Kidney epithelial cell (primary cell): ENCODE data around the gene ILK. TPM values are rescaled to one million over a fixed set of nuclear protein-coding genes. Genes with fewer than 3 reads are reported as not detected.

Source experiments
- DNase-seq: peaks from one replicate; pipeline ENCODE4 v3.0.0-alpha.2; 2010; ENCODE audit warnings: low read depth
- H3K27me3 ChIP-seq: 2 replicates; pipeline ENCODE4 v1.6.0; 2011; ENCODE audit warnings: low read length; ENCODE audit not compliant: control insufficient read depth, insufficient read depth
- H3K36me3 ChIP-seq: 2 replicates; pipeline ENCODE4 v1.5.1; 2011; ENCODE audit warnings: low read length; ENCODE audit not compliant: control insufficient read depth, insufficient read depth
- H3K4me3 ChIP-seq: 2 replicates; pipeline ENCODE4 v1.5.1; 2011; ENCODE audit warnings: low read depth, mild to moderate bottlenecking, control low read depth, low read length
- total RNA-seq: library from RNA; depleted of rRNA; stranded (reverse); fragments of >200 nt; gene quantifications from 2 replicates; pipeline ENCODE4 v1.2.3, GENCODE V29; 2015
- TF ChIP-seq, protein P1 (sequence below): IDR thresholded peaks from 2 replicates; pipeline ENCODE4 v1.5.1; 2011; ENCODE audit warnings: mild to moderate bottlenecking, moderate library complexity, low read length, control low read depth, inconsistent platforms; ENCODE audit not compliant: insufficient read depth, poor library complexity, severe bottlenecking

Gene ILK
- total RNA-seq, 1 donor from 2014 or later = 154 TPM

DNA sequence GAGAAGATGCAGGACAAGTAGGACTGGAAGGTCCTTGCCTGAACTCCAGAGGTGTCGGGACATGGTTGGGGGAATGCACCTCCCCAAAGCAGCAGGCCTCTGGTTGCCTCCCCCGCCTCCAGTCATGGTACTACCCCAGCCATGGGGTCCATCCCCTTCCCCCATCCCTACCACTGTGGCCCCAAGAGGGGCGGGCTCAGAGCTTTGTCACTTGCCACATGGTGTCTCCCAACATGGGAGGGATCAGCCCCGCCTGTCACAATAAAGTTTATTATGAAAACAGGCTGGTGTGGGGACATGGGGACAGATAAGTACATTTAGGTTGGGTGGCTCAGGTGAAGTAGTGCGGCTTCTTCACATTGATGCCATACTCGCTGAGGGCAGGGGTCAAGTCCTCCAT lies 7.0 kb downstream of the ILK start:
- peaks cover 6% of the 10 kb centered on the region for H3K36me3 ChIP-seq

GRCh38 chr11:6611092-6611962 lies 7.8 kb downstream of the ILK start:
- Histone ChIP-seq H3K27me3 (no peaks in the 10 kb centered on the region), H3K4me3 (peak overlapping the region; percentile 85), H3K36me3 (peaks cover 7% of the 10 kb centered on the region)
- no peak for DNase-seq
- TF ChIP-seq, protein P1, sequence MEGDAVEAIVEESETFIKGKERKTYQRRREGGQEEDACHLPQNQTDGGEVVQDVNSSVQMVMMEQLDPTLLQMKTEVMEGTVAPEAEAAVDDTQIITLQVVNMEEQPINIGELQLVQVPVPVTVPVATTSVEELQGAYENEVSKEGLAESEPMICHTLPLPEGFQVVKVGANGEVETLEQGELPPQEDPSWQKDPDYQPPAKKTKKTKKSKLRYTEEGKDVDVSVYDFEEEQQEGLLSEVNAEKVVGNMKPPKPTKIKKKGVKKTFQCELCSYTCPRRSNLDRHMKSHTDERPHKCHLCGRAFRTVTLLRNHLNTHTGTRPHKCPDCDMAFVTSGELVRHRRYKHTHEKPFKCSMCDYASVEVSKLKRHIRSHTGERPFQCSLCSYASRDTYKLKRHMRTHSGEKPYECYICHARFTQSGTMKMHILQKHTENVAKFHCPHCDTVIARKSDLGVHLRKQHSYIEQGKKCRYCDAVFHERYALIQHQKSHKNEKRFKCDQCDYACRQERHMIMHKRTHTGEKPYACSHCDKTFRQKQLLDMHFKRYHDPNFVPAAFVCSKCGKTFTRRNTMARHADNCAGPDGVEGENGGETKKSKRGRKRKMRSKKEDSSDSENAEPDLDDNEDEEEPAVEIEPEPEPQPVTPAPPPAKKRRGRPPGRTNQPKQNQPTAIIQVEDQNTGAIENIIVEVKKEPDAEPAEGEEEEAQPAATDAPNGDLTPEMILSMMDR = no peak

More for the DNA sequence above, 7.0 kb downstream of the ILK start:
- Histone ChIP-seq H3K4me3 (no peak overlapping the region), H3K27me3 (no peaks in the 10 kb centered on the region)
- no peak for DNase-seq
- TF ChIP-seq, protein P1 = no peak

GRCh38 chr11:6611963-6612212 lies 8.3 kb downstream of the ILK start:
- no peaks in the 10 kb centered on the region for H3K27me3 ChIP-seq
- TF ChIP-seq, protein P1 = no peak
- peaks cover 7% of the 10 kb centered on the region for H3K36me3 ChIP-seq
- no peak for DNase-seq
- peak overlapping the region; percentile 85 for H3K4me3 ChIP-seq

- peak; percentile 79 for DNase-seq
Observed at GRCh38 chr11:6612213-6613041, 8.9 kb downstream of the ILK start, which contains the start of gene TAF10. TAF10 (minus strand) TSS chr11:6612216; CDS start chr11:6612189, 27 bp downstream.

GRCh38 chr11:6613496-6613895 lies 9.9 kb downstream of the ILK start:
- no peak for DNase-seq
- H3K27me3 ChIP-seq = no peaks in the 10 kb centered on the region
- H3K4me3 ChIP-seq = no peak overlapping the region
- H3K36me3 ChIP-seq = peaks cover 4% of the 10 kb centered on the region
- TF ChIP-seq, protein P1 = no peak

More at GRCh38 chr11:6612213-6613041, 8.9 kb downstream of the ILK start, which contains the start of gene TAF10:
- TF ChIP-seq, protein P1 = peak; percentile 65
- Histone ChIP-seq H3K4me3 (peak within 1 kb of the TSS; percentile 85), H3K27me3 (no peaks in the 10 kb centered on the region), H3K36me3 (peaks cover 7% of the 10 kb centered on the region)
